OCI-LY7 (cell line): Measurements from ENCODE around the gene ADAR. TPM values are rescaled to one million over a fixed set of nuclear protein-coding genes. Genes with fewer than 3 reads are reported as not detected.
A peak's percentile ranks its signal among the peaks of the same experiment; 100 is the strongest.

Experiments
- BruUV-seq: library from RNA; stranded (reverse); fragments of 400-500 nt; replicated peaks from 2 replicates; lab custom pipeline; 2021; lab: Mats Ljungman, UMichigan
- CTCF ChIA-PET: fragments of 300-600 bp; sonication (Branson Sonifier 250); formaldehyde crosslinking; loops from one replicate; lab custom pipeline; 2022; ENCODE audit warnings: antibody characterized with exemption; ENCODE audit not compliant: unreplicated experiment; lab: Charles Lee
- POLR2A ChIA-PET: fragments of 300-600 bp; sonication (Branson Sonifier 250); formaldehyde crosslinking; loops from one replicate; lab custom pipeline; 2022; ENCODE audit warnings: antibody characterized with exemption; lab: Charles Lee
- DNase-seq: peaks from one replicate; pipeline ENCODE4 v3.0.0-alpha.2; 2015; ENCODE audit warnings: low spot score
- H2AFZ ChIP-seq: fragments of 200-600 bp; sonication (generic), shearing (Covaris generic); 2 replicates; pipeline ENCODE4 v1.6.1; 2014; ENCODE audit warnings: mild to moderate bottlenecking, antibody characterized with exemption, low read length, moderate library complexity
- H3K27ac ChIP-seq: fragments of 200-600 bp; sonication (generic); 2 replicates; pipeline ENCODE4 v1.5.1; 2014; ENCODE audit warnings: mixed run types, low read depth, mild to moderate bottlenecking, moderate library complexity, low read length, inconsistent platforms; ENCODE audit not compliant: poor library complexity, severe bottlenecking
- H3K36me3 ChIP-seq: fragments of 200-600 bp; sonication (generic); 2 replicates; pipeline ENCODE4 v1.6.1; 2014; ENCODE audit warnings: mild to moderate bottlenecking, antibody characterized with exemption, low read length, moderate library complexity, mixed read lengths; ENCODE audit not compliant: insufficient read depth
- H3K4me1 ChIP-seq: fragments of 200-600 bp; sonication (generic); 2 replicates; pipeline ENCODE4 v1.5.1; 2014; ENCODE audit warnings: mild to moderate bottlenecking, low read length; ENCODE audit not compliant: insufficient read depth, poor library complexity, severe bottlenecking
- H3K4me2 ChIP-seq: fragments of 200-600 bp; sonication (generic); 2 replicates; pipeline ENCODE4 v1.6.1; 2014; ENCODE audit warnings: mild to moderate bottlenecking, low read length
- H3K4me3 ChIP-seq: fragments of 200-600 bp; sonication (generic); 2 replicates; pipeline ENCODE4 v1.5.1; 2014; ENCODE audit warnings: mild to moderate bottlenecking, low read depth, low read length; ENCODE audit not compliant: poor library complexity, severe bottlenecking
- H3K79me2 ChIP-seq: fragments of 200-600 bp; sonication (generic); 2 replicates; pipeline ENCODE4 v1.6.1; 2016; ENCODE audit warnings: low read depth, mild to moderate bottlenecking, low read length, moderate library complexity, mixed read lengths; ENCODE audit not compliant: insufficient read depth
- H3K9me2 ChIP-seq: fragments of 200-600 bp; sonication (generic); 2 replicates; pipeline ENCODE4 v1.6.1; 2016; ENCODE audit warnings: mild to moderate bottlenecking, low read length, mixed read lengths; ENCODE audit not compliant: insufficient read depth
- H3K9me3 ChIP-seq: fragments of 200-600 bp; sonication (generic); 2 replicates; pipeline ENCODE4 v1.6.1; 2014; ENCODE audit warnings: mild to moderate bottlenecking, mixed run types, low read length, mixed read lengths
- H4K20me1 ChIP-seq: fragments of 200-600 bp; sonication (generic); 2 replicates; pipeline ENCODE4 v1.6.1; 2014; ENCODE audit warnings: mild to moderate bottlenecking, antibody characterized with exemption, low read length, moderate library complexity, mixed read lengths; ENCODE audit not compliant: insufficient read depth
- EZH2phosphoT487 ChIP-seq: fragments of 200-600 bp; sonication (generic); IDR thresholded peaks from 2 replicates; pipeline ENCODE4 v1.6.1; 2018; ENCODE audit warnings: low read depth, borderline replicate concordance, mild to moderate bottlenecking, mixed run types, antibody characterized with exemption, low read length, moderate library complexity, mixed read lengths
- intact Hi-C: fragments of 100-400 bp; cut with micrococcal nuclease; formaldehyde crosslinking; loops from one replicate; pipeline ENCODE4 v1.10.0; 2022; ENCODE audit not compliant: unreplicated experiment
- total RNA-seq, 2 experiments: library from RNA; depleted of rRNA in 1 of 2; stranded (reverse); fragments of >200 nt in 1 of 2; shearing (Covaris generic) in 1 of 2; gene quantifications; 2 replicates each; pipeline ENCODE4 v1.2.3, GENCODE V29; 2014 to 2022
- TF ChIP-seq, protein P1 (sequence below): fragments of 200-600 bp; sonication (generic); conservative IDR thresholded peaks from 2 replicates; pipeline ENCODE4 v1.5.1; 2014; ENCODE audit warnings: mild to moderate bottlenecking, antibody characterized with exemption, low read length, moderate library complexity, mixed read lengths

ADAR gene
- total RNA-seq, 2 experiments from 2014 or later = 90.2 to 139 TPM

DNA sequence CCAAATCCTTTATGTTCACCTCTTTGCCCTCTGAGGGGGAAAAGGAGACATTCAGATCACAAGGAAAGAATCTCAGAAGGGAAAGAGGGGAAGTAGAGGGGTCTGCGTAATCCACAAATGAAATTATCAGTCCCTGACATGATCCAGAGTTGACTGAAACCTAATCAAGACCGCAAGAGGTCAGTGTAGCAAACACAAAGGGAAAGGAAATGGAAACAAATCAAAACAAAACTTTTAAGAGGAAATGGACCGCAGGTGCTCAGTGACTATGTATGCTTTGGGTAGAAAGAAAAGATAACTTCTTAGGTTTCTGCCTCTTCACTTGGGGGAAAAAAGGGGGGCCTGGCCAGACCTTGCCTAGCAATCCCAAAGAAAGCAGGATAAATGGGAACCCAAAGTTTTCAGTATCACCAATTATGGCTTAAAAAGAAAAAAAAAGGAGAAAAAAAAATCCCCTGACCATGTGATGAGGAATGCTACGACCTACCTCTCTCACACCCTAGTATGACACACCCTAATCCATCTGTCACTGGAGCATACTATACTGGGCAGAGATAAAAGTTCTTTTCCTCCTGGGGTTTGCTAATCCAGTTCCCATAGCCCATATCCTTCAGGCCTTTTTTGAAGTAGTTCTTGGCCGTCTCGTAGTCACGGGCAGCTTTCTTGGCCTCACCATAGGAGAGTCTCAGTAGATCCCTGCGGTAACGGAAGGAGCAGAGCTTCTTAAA is 23.6 kb downstream of the ADAR start:
- BruUV-seq = no TSS peak
- no peaks in the 10 kb centered on the region for H4K20me1 ChIP-seq
- TF ChIP-seq, protein P1, sequence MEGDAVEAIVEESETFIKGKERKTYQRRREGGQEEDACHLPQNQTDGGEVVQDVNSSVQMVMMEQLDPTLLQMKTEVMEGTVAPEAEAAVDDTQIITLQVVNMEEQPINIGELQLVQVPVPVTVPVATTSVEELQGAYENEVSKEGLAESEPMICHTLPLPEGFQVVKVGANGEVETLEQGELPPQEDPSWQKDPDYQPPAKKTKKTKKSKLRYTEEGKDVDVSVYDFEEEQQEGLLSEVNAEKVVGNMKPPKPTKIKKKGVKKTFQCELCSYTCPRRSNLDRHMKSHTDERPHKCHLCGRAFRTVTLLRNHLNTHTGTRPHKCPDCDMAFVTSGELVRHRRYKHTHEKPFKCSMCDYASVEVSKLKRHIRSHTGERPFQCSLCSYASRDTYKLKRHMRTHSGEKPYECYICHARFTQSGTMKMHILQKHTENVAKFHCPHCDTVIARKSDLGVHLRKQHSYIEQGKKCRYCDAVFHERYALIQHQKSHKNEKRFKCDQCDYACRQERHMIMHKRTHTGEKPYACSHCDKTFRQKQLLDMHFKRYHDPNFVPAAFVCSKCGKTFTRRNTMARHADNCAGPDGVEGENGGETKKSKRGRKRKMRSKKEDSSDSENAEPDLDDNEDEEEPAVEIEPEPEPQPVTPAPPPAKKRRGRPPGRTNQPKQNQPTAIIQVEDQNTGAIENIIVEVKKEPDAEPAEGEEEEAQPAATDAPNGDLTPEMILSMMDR = peak; percentile 65
- TF ChIP-seq EZH2phosphoT487 = no peak
- H3K4me3 ChIP-seq = no peak overlapping the region
- no peaks in the 10 kb centered on the region for H3K9me2 ChIP-seq
- ChIA-PET CTCF (no interaction called here), POLR2A (interaction anchor here (1.0 kb wide), 1 partner anchor 20 kb away, joined by 3 read pairs; no protein-coding TSS in a partner anchor)
- DNase-seq = peak; percentile 66
- no peak overlapping the region for H2AFZ ChIP-seq
- intact Hi-C loops = no loop called here
- H3K4me2 ChIP-seq = peak overlapping the region; percentile 37; the same call in 1 of the 2 replicates
- H3K36me3 ChIP-seq = peaks cover 99% of the 10 kb centered on the region
- no peaks in the 10 kb centered on the region for H3K79me2 ChIP-seq
- peaks cover 17% of the 10 kb centered on the region for H3K4me1 ChIP-seq
- no peaks in the 10 kb centered on the region for H3K9me3 ChIP-seq
- peak overlapping the region; percentile 36 for H3K27ac ChIP-seq

DNA sequence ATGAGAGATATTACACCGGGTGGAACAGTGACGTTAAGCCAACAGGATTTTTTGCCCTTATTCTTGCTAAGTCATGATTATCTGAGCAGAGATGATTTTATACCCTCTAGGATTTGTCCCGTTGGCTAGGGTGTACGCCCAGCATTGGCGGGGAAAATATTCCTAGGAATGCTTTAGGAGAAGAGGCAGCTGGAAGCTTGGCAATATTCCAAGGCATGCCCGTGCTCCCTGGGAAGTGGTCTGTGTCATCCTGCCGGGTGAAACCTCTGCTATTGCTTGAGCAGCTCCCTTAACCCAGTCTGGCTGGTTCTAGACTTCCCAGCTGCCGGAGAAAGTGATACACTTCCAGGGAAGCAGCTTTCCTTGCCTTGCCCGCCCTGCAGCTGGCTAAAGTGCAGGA is 24.2 kb downstream of the ADAR start:
- TF ChIP-seq, protein P1 = no peak
- no peak overlapping the region for H3K4me3 ChIP-seq
- H3K4me1 ChIP-seq = peaks cover 23% of the 10 kb centered on the region
- no peaks in the 10 kb centered on the region for H3K9me2 ChIP-seq
- H3K79me2 ChIP-seq = no peaks in the 10 kb centered on the region
- POLR2A ChIA-PET = no interaction called here
- BruUV-seq = no TSS peak
- no peak for DNase-seq
- no peaks in the 10 kb centered on the region for H4K20me1 ChIP-seq
- H3K36me3 ChIP-seq = peaks cover 99% of the 10 kb centered on the region
- peak overlapping the region; percentile 36 for H3K27ac ChIP-seq
- H3K4me2 ChIP-seq = no peak overlapping the region
- no peak overlapping the region for H2AFZ ChIP-seq
- CTCF ChIA-PET = no interaction called here
- no peaks in the 10 kb centered on the region for H3K9me3 ChIP-seq
- intact Hi-C loops = no loop called here

DNA sequence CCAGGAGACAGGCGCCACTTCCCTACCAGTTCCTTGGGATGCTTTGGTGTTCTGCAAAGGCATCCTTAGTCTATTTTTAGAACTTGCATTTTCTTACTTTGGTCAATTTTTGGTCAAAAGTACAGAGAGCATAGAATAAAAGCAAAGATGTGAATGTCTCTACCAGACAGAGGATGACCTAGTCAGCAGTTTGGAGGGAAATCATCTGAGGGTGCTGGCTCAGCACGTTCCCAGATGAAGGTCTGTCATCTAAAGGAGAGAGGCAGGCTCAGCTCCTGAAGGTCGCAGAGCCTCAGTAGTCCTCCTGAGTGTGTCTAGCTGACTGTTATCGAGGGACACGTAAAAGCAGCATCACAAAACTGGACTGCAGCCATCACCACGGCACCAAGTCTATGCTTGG is 25.1 kb downstream of the ADAR start:
- CTCF ChIA-PET = no interaction called here
- no TSS peak for BruUV-seq
- Histone ChIP-seq H3K4me2 (no peak overlapping the region), H2AFZ (no peak overlapping the region), H3K36me3 (peaks cover 99% of the 10 kb centered on the region), H3K79me2 (no peaks in the 10 kb centered on the region), H3K9me3 (no peaks in the 10 kb centered on the region), H3K4me3 (no peak overlapping the region), H3K27ac (no peak overlapping the region), H3K4me1 (peaks cover 31% of the 10 kb centered on the region), H4K20me1 (no peaks in the 10 kb centered on the region), H3K9me2 (no peaks in the 10 kb centered on the region)
- POLR2A ChIA-PET = no interaction called here
- intact Hi-C loops = no loop called here
- no peak for TF ChIP-seq EZH2phosphoT487
- TF ChIP-seq, protein P1 = no peak
- DNase-seq = no peak
